Stomach (tissue), 9 donors: ENCODE results near the gene L3MBTL2. TPM values are rescaled to one million over a fixed set of nuclear protein-coding genes. Genes with fewer than 3 reads are reported as not detected.

Experiments
- DNase-seq, 2 donors: peaks; one replicate each; pipeline versions ENCODE4 v3.0.0 to v3.0.0-alpha.2; 2013 to 2019
- H3K27ac ChIP-seq, 5 donors: fragments of 200-600 bp in 4 of 5; sonication (generic) in 4 of 5; one replicate each; pipeline ENCODE4 v1.5.1; 2013 to 2019; ENCODE audit warnings: mild to moderate bottlenecking in 1 of 5, moderate library complexity in 1 of 5
- H3K27me3 ChIP-seq, 3 donors: fragments of 200-600 bp; sonication (generic); one replicate each; pipeline ENCODE4 v1.5.1; 2017 to 2019; ENCODE audit warnings: mixed run types in 1 of 3
- H3K36me3 ChIP-seq, 4 donors: fragments of 200-600 bp; sonication (generic); 1 replicate in 3 of 4; 2 replicates in 1 of 4; pipeline ENCODE4 v1.5.1; 2016 to 2019
- H3K4me1 ChIP-seq, 4 donors: fragments of 200-600 bp; sonication (generic); one replicate each; pipeline ENCODE4 v1.5.1; 2016 to 2019
- H3K4me3 ChIP-seq, 4 donors: fragments of 200-600 bp; sonication (generic) in 3 of 4; one replicate each; pipeline ENCODE4 v1.5.1; 2016 to 2019; ENCODE audit warnings: mild to moderate bottlenecking in 1 of 4
- H3K9me3 ChIP-seq, 4 donors: fragments of 200-600 bp; sonication (generic); one replicate each; pipeline ENCODE4 v1.5.1; 2016 to 2019
- EP300 ChIP-seq: sonication (generic); formaldehyde crosslinking; IDR thresholded peaks from one replicate; pipeline ENCODE4 v1.6.1; 2017; ENCODE audit warnings: antibody characterized with exemption
- POLR2A ChIP-seq, 4 donors: fragments of 450-650 bp; IDR thresholded peaks; one replicate each; pipeline ENCODE4 v1.6.1; 2016; ENCODE audit warnings: antibody characterized with exemption in 4 of 4, control low read depth in 2 of 4, mild to moderate bottlenecking in 1 of 4, moderate library complexity in 1 of 4
- POLR2AphosphoS5 ChIP-seq, 3 donors: sonication (generic); formaldehyde crosslinking; IDR thresholded peaks; one replicate each; pipeline ENCODE4 v1.6.1; 2016; ENCODE audit warnings: antibody characterized with exemption in 3 of 3
- WGBS, 5 donors: extraction: QIAGEN DNeasy Blood & Tissue Kit in 3 of 5; methylation state at CpG; one replicate each; pipeline versions ENCODE4 v1.1.5 to v1.1.7; 2013 to 2018; 5-methylcytosine and 5-hydroxymethylcytosine counted together
- intact Hi-C: fragments of 100-400 bp; cut with DNase I; formaldehyde crosslinking; loops from one replicate; pipeline ENCODE4 v1.15.1; 2023; ENCODE audit warnings: low total_unique reads
- polyA plus RNA-seq, 3 donors: library from polyadenylated mRNA; stranded (reverse); fragments of 200-250 nt; gene quantifications; one replicate each; pipeline ENCODE4 v1.2.3, GENCODE V29; 2013
- total RNA-seq, 5 donors: library from RNA; depleted of rRNA; stranded (reverse); fragments of >200 nt; gene quantifications; one replicate each; pipeline versions ENCODE4 v1.1.0 to v1.2.3, GENCODE V29; 2014 to 2016
- TF ChIP-seq, protein P1 (sequence below), 7 experiments: fragments of 450-650 bp in 4 of 7; fragments of 200-600 bp in 3 of 7; sonication (generic) in 3 of 7; IDR thresholded peaks; one replicate each; pipeline ENCODE4 v1.5.1; 2016 to 2019; ENCODE audit warnings: antibody characterized with exemption in 7 of 7, control low read depth in 2 of 7, mild to moderate bottlenecking in 1 of 7
- donor health status: healthy with polysubstance abuse.
- donor health status: Bipolar disorder and iron deficiency.
- donor health status: healthy.

The L3MBTL2 gene
- total and polyA plus RNA-seq, 8 donors, result 3.2 to 69.6 (median 12.4) TPM

DNA sequence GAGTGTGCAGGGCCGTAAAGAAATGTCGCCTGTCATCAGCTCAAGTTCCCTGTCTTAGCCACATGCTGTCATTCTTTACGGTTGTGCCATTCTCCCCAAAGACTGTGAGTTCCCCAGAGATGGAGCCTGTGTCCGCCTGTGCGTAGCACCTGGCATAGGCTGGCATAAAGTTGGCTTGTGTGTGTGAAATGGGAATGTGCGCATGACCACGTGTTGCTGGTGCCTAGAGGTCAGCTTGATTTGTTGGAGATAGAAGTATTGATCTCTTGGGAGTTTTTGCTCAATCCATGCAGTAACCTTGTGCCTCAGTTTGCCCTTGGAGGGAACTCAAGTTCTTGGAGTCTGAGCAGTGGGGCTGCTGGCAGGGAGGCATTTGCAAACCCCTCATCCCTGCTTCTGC, 26.3 kb downstream of the L3MBTL2 start:
- 75 to 85% (median 82%) methylated on average over 7 of the region's 7 CpGs for WGBS, 5 donors
- no peak for DNase-seq
- no peaks in the 10 kb centered on the region for H3K27me3 ChIP-seq

DNA sequence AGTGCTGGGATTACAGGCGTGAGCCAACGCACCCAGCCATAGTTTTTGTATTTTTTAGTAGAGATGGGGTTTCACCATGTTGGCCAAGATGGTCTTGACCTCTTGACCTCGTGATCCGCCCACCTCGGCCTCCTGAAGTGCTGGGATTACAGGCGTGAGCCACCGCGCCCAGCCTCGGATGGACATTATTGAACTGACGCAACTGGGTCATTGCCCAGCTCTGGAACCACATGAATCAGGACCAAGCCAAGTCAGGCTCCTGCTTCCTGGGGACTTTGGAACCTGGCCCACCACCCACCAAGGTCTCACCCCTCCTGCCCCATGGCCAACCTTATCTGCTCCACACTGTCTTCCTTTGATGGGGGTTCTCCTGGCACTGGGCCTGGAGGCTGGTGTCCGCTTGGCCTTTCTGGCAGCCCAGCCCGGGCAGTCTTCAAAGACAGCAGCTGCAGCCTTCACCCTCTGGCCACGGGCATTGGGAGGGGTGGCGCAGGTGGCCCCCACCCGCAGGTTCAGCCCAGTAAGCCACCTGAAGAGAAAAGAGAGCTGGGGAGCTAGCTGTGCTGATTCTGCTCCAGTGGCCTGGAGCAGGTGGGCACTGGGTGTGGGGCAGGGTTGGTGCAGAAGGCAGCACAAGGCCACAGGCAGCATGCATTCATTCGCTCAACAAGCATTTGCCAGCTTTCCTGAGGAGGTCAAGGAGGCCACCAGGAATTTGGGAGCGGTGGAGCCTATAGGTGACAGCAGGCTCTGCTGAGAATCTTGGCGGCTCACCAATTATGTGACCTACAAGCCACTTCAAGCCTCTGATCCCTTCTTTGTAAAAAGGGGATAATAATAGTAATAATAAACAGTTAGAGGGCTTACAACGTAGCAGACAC, 29.9 kb downstream of the L3MBTL2 start:
- Histone ChIP-seq H3K36me3 (peaks cover 8 to 19% (median 17%) of the 10 kb centered on the region in 4 donors), H3K4me1 (peaks cover 22 to 27% (median 26%) of the 10 kb centered on the region in 4 donors), H3K4me3 (no peak overlapping the region), H3K27me3 (no peaks in the 10 kb centered on the region), H3K27ac (no peak overlapping the region), H3K9me3 (no peaks in the 10 kb centered on the region)
- TF ChIP-seq EP300 (no peak), POLR2AphosphoS5 (IDR thresholded peaks at IDR 0.05) (no peak), POLR2A (IDR thresholded peaks at IDR 0.05) (no peak)
- TF ChIP-seq, protein P1, sequence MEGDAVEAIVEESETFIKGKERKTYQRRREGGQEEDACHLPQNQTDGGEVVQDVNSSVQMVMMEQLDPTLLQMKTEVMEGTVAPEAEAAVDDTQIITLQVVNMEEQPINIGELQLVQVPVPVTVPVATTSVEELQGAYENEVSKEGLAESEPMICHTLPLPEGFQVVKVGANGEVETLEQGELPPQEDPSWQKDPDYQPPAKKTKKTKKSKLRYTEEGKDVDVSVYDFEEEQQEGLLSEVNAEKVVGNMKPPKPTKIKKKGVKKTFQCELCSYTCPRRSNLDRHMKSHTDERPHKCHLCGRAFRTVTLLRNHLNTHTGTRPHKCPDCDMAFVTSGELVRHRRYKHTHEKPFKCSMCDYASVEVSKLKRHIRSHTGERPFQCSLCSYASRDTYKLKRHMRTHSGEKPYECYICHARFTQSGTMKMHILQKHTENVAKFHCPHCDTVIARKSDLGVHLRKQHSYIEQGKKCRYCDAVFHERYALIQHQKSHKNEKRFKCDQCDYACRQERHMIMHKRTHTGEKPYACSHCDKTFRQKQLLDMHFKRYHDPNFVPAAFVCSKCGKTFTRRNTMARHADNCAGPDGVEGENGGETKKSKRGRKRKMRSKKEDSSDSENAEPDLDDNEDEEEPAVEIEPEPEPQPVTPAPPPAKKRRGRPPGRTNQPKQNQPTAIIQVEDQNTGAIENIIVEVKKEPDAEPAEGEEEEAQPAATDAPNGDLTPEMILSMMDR (IDR thresholded peaks at IDR 0.05), result no peak
- WGBS, 5 donors, result 69 to 80% (median 77%) methylated on average over 10 to 19 of the region's 19 CpGs
- DNase-seq, result no peak
- intact Hi-C loops, result no loop called here

More for the DNA sequence above, 26.3 kb downstream of the L3MBTL2 start:
- Histone ChIP-seq H3K4me3 (no peak overlapping the region), H3K36me3 (peaks cover 32 to 56% (median 53%) of the 10 kb centered on the region in 4 donors), H3K27ac (no peak overlapping the region), H3K4me1 (peaks cover 0 to 3% (median 2%) of the 10 kb centered on the region in 4 donors), H3K9me3 (no peaks in the 10 kb centered on the region)
- TF ChIP-seq EP300, result no peak
- no peak for TF ChIP-seq POLR2AphosphoS5 (IDR thresholded peaks at IDR 0.05)
- TF ChIP-seq POLR2A (IDR thresholded peaks at IDR 0.05), result no peak
- TF ChIP-seq, protein P1 (IDR thresholded peaks at IDR 0.05), result no peak
- intact Hi-C loops, result no loop called here

DNA sequence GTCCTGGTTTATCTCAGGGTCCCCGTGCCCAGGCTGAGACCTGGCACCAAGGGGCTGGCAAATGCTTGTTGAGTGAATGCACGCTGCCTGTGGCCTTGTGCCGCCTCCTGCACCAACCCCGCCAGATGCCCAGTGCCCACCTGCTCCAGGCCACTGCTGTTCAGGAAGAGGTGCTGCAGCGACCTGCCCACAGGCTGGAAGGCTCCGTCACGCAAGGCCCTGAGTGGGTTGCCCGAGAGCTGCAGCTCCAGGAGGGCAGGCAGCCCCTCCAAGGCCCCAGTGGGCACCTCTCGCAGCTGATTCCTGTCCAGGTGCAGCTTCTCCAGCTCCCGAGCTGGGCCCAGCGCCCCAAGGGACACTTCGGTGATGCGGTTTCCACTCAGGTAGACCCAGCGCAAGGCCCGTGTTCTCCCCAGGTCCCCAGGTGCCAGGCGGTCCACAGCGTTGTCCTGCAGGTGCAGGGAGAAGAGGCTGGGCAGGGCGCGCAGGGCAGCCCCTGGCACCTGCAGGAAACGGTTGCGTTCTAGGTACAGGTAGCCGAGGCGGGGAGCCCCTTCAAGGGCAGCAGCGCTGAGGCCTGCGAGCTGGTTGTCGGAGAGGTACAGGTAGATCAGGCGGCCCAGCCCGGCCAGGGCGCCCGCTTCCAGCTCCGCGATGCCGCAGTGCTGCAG, 32.1 kb downstream of the L3MBTL2 start:
- WGBS, 5 donors, result 28 to 73% (median 43%) methylated on average over 5 to 33 of the region's 33 CpGs
- Histone ChIP-seq H3K4me3 (peak overlapping the region; percentile 49 to 56 (median 52)), H3K27ac (peak overlapping the region in 4 of 5 donors; percentile 16 to 72 (median 64)), H3K27me3 (no peaks in the 10 kb centered on the region), H3K36me3 (no peaks in the 10 kb centered on the region), H3K9me3 (no peaks in the 10 kb centered on the region), H3K4me1 (peaks cover 22 to 27% (median 26%) of the 10 kb centered on the region in 4 donors)
- TF ChIP-seq POLR2A (IDR thresholded peaks at IDR 0.05) (no peak), POLR2AphosphoS5 (IDR thresholded peaks at IDR 0.05) (no peak), EP300 (no peak)
- TF ChIP-seq, protein P1 (IDR thresholded peaks at IDR 0.05), result peak in 2 of 7 experiments; percentile 60 to 62
- DNase-seq, result no peak
- intact Hi-C loops, result no loop called here
